GM21390 (cell line): ENCODE data around the gene PHACTR1.

Experiments
- ATAC-seq: cut with Tn5 transposase; IDR thresholded peaks from one replicate; pipeline ENCODE4 v1.9.1; 2021; ENCODE audit not compliant: unreplicated experiment

The PHACTR1 gene

DNA sequence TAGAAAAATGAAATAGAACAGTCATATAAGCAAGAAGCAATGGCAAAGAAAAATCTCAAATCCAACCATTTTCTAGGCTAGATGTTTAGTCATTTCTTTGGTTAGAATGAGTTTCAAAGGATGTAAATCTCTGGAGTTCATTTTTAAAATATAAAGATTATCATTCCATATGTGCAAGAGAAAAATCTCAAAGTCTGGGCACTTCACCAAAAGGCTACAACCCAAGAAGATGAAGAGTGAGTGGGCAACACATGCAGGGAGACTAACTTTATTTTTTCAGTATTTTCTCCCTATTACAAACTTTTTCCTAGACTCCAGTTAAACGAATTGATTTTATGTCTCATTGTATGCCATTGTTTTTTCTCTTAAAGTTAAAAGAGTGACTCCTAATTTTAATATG, 83.6 kb downstream of the PHACTR1 start:
- no peak for ATAC-seq

GRCh38 chr6:12801141-12801540, 84.6 kb downstream of the PHACTR1 start:
- no peak for ATAC-seq

- no peak for ATAC-seq
These were observed 85.9 kb downstream of the PHACTR1 start for GRCh38 chr6:12802440-12802839.

GRCh38 chr6:12803486-12803885, 86.9 kb downstream of the PHACTR1 start:
- no peak for ATAC-seq

DNA sequence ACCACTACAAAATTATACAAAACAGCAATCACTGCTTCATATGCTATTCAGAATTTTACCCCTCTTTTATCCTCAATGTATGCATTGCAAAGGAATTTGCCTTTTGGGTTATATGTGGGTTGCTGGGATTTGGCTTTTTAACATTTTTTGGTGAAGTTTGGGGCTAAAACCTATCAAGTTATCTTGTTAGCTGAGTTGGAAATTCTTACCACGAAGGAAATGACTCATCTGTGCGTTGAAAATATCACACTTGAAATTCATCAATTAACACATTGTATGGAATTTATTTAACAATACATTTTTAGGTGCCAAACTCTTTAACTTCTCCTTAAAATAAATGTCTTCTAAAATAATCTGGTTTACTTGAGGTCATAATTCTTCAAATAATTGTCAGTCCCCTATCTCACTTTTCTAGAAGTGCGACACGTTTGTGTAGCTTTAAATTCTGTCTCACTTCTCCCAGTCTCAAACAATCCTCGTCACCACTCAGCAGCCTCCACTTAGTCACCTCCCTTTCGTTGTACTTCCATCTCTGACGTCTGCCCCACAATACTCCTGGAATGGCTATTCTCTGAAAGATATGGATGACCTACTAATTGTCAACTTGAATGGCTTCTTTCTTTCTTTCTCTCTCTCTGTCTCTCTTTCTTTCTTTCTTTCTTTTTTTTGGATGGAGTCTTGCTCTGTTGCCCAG, 88.5 kb downstream of the PHACTR1 start:
- ATAC-seq = no peak

- ATAC-seq = no peak
These were observed 89.6 kb downstream of the PHACTR1 start for GRCh38 chr6:12806136-12806535.

DNA sequence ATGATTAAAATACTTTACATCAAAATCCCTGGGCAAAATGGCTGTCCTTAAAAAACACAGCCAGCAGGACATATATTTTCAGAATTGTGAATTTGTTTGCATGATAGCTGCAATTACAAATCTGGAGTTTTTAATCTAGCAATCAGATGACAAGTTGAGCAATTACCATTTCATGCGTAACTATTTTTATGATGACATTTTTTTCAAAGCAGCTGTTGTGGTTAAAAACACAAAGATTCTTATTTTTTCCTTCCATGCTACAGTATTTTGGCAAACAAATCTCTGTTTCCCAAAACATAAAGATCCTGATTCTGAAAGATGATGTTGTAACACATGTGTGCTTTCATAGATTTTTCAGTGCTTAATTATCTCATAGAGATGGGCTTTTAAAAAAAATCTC, 90.2 kb downstream of the PHACTR1 start:
- ATAC-seq = no peak

DNA sequence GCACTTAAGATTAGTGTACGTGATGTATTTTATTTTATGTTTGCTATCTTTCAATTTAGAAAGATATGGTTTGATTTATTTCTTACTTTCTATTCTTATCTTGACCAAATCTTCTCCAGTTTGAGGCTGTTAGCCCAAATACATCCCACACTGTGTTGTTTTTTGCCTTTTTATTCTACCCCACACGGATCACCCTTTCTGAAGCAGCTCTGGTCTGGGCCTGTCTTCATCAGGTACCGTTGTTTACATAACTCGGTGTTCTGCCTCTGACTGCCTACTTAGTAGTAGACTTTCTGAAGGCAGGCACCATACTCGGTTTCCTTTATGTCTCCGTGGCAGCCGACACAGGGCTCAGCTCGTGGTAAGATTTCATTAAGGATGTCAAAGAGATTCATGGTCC, 95.0 kb downstream of the PHACTR1 start:
- ATAC-seq = no peak

GRCh38 chr6:12813321-12813720, 96.8 kb downstream of the PHACTR1 start:
- no peak for ATAC-seq

- no peak for ATAC-seq
These were observed 97.4 kb downstream of the PHACTR1 start for GRCh38 chr6:12814015-12814414.

DNA sequence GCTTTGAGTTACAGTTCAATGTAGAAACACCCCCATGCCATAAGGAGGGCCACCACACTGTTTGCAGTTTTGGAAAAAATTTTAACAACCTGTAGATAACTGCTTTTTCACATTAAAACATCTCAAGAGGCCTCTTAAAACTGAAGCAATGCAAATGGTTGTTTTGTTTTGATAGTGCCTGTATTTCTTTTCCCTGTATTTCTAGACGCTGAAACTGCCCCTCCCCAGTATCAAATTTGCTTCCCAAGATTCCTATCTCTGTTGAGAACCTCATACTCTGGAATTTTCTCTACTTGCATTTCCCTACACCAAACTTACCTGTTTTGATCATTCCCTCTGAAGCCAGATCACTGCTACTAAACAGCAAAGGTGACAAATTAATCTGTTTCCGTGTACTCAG, 98.5 kb downstream of the PHACTR1 start:
- ATAC-seq = no peak

DNA sequence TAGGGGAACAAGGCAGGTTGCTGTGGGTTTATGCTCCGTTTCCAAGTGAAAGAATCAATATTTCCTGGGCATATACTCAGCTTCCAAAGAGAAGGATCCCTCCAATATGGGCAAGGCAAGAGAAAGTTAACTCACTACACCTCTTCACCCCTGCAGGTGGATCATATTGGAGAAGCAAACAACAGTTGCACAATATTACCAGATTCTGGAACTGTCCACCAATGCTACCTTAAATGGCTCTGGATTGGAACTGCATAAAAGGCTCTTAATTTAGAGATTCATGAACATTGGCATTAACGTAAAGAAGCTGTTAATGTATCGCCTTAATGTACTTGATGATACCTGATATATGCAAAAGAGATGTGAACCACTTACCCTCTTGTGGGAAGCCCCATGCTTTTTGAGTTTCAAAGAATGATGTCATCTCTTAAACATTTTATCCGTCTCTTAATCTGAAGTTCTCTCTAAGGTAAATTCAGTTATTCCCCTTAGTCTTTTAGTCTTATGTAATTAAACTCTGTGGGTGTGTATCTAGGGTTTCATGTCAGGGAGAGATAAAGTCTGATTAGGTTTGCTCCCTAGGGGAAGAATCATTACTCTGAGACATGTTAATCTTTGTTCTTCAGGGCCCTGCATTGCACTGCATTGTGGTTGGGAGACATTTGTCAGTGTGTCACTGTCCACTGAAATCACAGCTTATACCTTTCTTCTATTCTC, 99.5 kb downstream of the PHACTR1 start:
- no peak for ATAC-seq

DNA sequence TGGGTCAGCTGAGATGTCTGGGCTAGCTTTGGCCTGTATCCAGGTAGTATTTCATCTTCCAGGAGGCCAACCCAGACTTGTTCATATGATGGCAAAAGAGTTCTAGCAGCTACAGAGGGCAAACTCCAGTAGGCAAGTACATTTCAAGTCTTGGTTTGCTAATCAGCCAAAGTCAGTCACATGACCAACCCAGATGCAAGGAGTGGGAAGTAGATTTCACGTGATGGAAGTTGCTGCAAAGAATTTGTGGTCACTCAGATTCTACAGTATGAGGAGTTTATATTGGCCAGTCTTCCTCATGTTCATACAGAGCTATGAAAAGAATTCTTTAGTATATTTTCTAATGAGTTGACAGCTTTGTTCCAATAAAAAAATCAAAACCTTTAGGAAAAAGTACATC, 101.8 kb downstream of the PHACTR1 start:
- ATAC-seq = no peak

DNA sequence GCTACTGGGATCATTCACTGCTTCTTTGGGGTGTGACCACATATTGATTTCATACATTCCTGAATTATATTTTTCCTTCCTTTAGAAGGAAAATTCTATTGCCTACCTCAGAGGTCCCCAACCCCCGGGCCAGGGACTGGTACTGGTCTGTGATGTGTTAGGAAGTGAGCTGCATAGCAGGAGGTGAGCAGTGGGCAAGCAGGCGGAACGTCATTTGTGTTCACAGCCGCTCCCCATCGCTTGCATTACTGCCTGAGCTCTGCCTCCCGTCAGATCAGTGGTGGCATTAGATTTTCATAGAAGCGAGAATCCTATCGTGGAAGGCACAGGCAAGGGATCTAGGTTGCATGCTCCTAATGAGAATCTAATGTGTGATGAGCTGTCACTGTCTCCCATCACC, 107.3 kb downstream of the PHACTR1 start:
- ATAC-seq = no peak

- ATAC-seq = no peak
These were observed 110.0 kb downstream of the PHACTR1 start for GRCh38 chr6:12826584-12826983.

DNA sequence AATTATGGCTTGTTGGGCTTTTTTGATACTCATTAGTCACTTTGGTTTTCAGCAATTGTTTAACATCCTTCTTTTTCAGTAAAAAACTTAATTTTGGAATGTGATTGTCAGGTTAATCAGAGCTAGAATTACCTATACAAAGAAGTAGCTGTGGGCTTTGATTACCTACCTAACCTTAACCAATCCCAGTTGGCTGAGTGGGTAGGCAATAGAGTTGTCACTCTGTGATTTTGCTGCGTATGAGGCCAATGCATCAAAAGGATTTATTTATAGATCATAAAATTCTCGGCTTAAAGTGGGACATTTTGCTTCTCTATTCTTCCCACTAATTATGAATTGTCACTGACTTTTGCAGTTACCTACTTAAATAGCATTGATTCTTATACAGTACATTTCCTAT, 111.4 kb downstream of the PHACTR1 start:
- ATAC-seq = no peak

- ATAC-seq = no peak
These were observed 115.7 kb downstream of the PHACTR1 start for GRCh38 chr6:12832226-12832735.

GRCh38 chr6:12836009-12836408, 119.4 kb downstream of the PHACTR1 start:
- ATAC-seq = no peak

DNA sequence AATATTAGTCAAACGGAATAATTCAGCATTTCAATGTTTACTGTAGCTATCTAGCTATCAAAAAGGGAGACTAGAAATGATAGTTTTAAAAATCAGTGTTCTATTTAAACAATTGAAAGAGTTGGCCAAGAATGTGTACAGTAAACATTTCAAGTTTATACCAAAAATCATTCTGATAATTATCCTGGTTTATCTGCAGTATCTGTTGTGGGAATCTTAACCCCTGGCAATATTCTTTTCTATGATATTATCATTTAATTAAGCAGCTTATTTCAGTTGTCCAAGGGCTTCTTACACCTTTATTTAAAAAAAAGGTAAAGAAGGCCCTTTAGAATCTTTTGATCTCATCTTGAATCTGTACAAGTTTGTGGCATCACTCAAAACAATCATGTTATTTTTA, 125.1 kb downstream of the PHACTR1 start:
- no peak for ATAC-seq

GRCh38 chr6:12842114-12842513, 125.5 kb downstream of the PHACTR1 start:
- ATAC-seq = no peak

DNA sequence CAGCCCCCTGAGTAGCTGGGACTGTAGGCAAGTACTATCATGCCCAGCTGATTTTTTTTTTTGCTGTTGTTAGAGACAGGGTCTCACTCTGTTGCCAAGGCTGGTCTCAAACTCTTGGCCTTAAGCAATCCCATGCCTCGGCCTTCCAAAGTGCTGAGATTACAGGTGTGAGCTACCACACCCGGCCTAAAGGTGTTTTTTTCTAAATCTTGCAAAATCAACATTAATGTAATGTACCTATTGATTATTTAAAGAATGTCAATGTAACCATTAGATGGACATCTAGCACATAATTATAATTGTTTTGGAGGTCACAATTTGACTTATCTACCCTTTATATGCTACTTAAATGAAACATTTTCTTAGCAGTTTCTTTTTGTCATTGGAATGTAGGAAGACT, 126.1 kb downstream of the PHACTR1 start:
- no peak for ATAC-seq
